ENCODE data around the gene SNTG2.
"Not testable (repeated sequence)": the region's sequence is repeated elsewhere in the genome, so short reads cannot be mapped to it uniquely, and the experiment has no call there.

SNTG2 gene

GRCh38 chr2:1209246-1209645, 258.6 kb downstream of the SNTG2 start:
- no peak for DNase-seq

GRCh38 chr2:1209761-1210160, 259.1 kb downstream of the SNTG2 start:
- no peak for DNase-seq

- peak; percentile 21 for DNase-seq
Measured at GRCh38 chr2:1210352-1210751, 259.7 kb downstream of the SNTG2 start.

- DNase-seq, result no peak
Measured at GRCh38 chr2:1219901-1220573, 269.4 kb downstream of the SNTG2 start.

- no peak for DNase-seq
Measured at GRCh38 chr2:1222056-1222455, 271.4 kb downstream of the SNTG2 start.

- DNase-seq, result no peak
Measured at GRCh38 chr2:1223791-1224190, 273.1 kb downstream of the SNTG2 start.

- DNase-seq, result no peak
Measured at GRCh38 chr2:1224901-1225300, 274.3 kb downstream of the SNTG2 start.

- no peak for DNase-seq
Measured at GRCh38 chr2:1226766-1227165, 276.1 kb downstream of the SNTG2 start.

- no peak for DNase-seq
Measured at GRCh38 chr2:1227274-1227900, 276.7 kb downstream of the SNTG2 start.

- DNase-seq, result not testable (repeated sequence)
Measured at GRCh38 chr2:1229596-1229995, 278.9 kb downstream of the SNTG2 start.

GRCh38 chr2:1230155-1230893, 279.7 kb downstream of the SNTG2 start:
- no peak for DNase-seq

- DNase-seq, result no peak
Measured at GRCh38 chr2:1231466-1232063, 280.9 kb downstream of the SNTG2 start.

GRCh38 chr2:1233281-1233680, 282.6 kb downstream of the SNTG2 start:
- no peak for DNase-seq

GRCh38 chr2:1234731-1235308, 284.2 kb downstream of the SNTG2 start:
- DNase-seq, result no peak

GRCh38 chr2:1235806-1236205, 285.2 kb downstream of the SNTG2 start:
- no peak for DNase-seq

- no peak for DNase-seq
Measured at GRCh38 chr2:1236606-1237005, 286.0 kb downstream of the SNTG2 start.

GRCh38 chr2:1237783-1238182, 287.1 kb downstream of the SNTG2 start:
- DNase-seq, result no peak

GRCh38 chr2:1238598-1239138, 288.0 kb downstream of the SNTG2 start:
- DNase-seq, result no peak

- no peak for DNase-seq
Measured at GRCh38 chr2:1245193-1245592, 294.5 kb downstream of the SNTG2 start.

- no peak for DNase-seq
Measured at GRCh38 chr2:1246239-1246638, 295.6 kb downstream of the SNTG2 start.

- no peak for DNase-seq
Measured at GRCh38 chr2:1246991-1247390, 296.3 kb downstream of the SNTG2 start.

GRCh38 chr2:1248187-1248586, 297.5 kb downstream of the SNTG2 start:
- DNase-seq, result no peak
